DND-41 (cell line): ENCODE data around the gene PRKCZ.

Source experiments
- ATAC-seq: fragments of 200-7000 bp; cut with Tn5 transposase; 3 replicates; pipeline ENCODE4 v1.9.1; 2021; ENCODE audit warnings: low read depth; ENCODE audit not compliant: insufficient read depth
- DNase-seq: peaks from one replicate; pipeline ENCODE4 v3.0.0-alpha.2; 2020
- H2AFZ ChIP-seq: 2 replicates; pipeline ENCODE4 v1.6.0; 2012; ENCODE audit warnings: low read depth, low read length
- H3K27ac ChIP-seq: 2 replicates; pipeline ENCODE4 v1.5.1; 2012; ENCODE audit warnings: low read length, inconsistent platforms
- H3K27me3 ChIP-seq: fragments of 200-600 bp; sonication (generic); 2 replicates; pipeline ENCODE4 v1.6.0; 2012; ENCODE audit warnings: low read length, mild to moderate bottlenecking, inconsistent platforms; ENCODE audit not compliant: insufficient read depth, poor library complexity
- H3K36me3 ChIP-seq: 2 replicates; pipeline ENCODE4 v1.5.1; 2012; ENCODE audit warnings: low read length, inconsistent platforms; ENCODE audit not compliant: insufficient read depth
- H3K4me1 ChIP-seq: 2 replicates; pipeline ENCODE4 v1.5.1; 2012; ENCODE audit warnings: mild to moderate bottlenecking, low read length; ENCODE audit not compliant: insufficient read depth
- H3K4me2 ChIP-seq: 2 replicates; pipeline ENCODE4 v1.6.0; 2012; ENCODE audit warnings: mild to moderate bottlenecking, moderate library complexity, low read length, inconsistent platforms; ENCODE audit not compliant: insufficient read depth
- H3K4me3 ChIP-seq, 2 experiments: fragments of 200-600 bp in 1 of 2; shearing (Covaris generic) in 1 of 2; 2 replicates each; pipeline ENCODE4 v1.5.1; 2012 to 2016; ENCODE audit warnings: inconsistent platforms in 2 of 2, low read length in 2 of 2, mild to moderate bottlenecking in 2 of 2, low read depth in 1 of 2, moderate library complexity in 1 of 2
- H3K79me2 ChIP-seq: 2 replicates; pipeline ENCODE4 v1.6.0; 2012; ENCODE audit warnings: low read length, inconsistent platforms; ENCODE audit not compliant: insufficient read depth
- H3K9ac ChIP-seq: 2 replicates; pipeline ENCODE4 v1.6.0; 2012; ENCODE audit warnings: low read depth, mild to moderate bottlenecking, inconsistent platforms, low read length, moderate library complexity
- H3K9me3 ChIP-seq: 2 replicates; pipeline ENCODE4 v1.5.1; 2012; ENCODE audit warnings: low read length, moderate library complexity, mild to moderate bottlenecking, inconsistent platforms; ENCODE audit not compliant: insufficient read depth, severe bottlenecking
- H4K20me1 ChIP-seq: 2 replicates; pipeline ENCODE4 v1.6.0; 2012; ENCODE audit warnings: low read length; ENCODE audit not compliant: insufficient read depth
- EZH2 ChIP-seq: IDR thresholded peaks from 3 replicates; pipeline ENCODE4 v1.6.1; 2012; ENCODE audit warnings: borderline replicate concordance, low read depth, mild to moderate bottlenecking, moderate library complexity, low read length, inconsistent platforms; ENCODE audit not compliant: severe bottlenecking
- TF ChIP-seq, protein P1 (sequence below): IDR thresholded peaks from 2 replicates; pipeline ENCODE4 v1.5.1; 2012; ENCODE audit warnings: borderline replicate concordance, low read length, moderate library complexity, mild to moderate bottlenecking; ENCODE audit not compliant: poor library complexity, severe bottlenecking; ENCODE audit errors: extremely low read depth

PRKCZ gene

DNA sequence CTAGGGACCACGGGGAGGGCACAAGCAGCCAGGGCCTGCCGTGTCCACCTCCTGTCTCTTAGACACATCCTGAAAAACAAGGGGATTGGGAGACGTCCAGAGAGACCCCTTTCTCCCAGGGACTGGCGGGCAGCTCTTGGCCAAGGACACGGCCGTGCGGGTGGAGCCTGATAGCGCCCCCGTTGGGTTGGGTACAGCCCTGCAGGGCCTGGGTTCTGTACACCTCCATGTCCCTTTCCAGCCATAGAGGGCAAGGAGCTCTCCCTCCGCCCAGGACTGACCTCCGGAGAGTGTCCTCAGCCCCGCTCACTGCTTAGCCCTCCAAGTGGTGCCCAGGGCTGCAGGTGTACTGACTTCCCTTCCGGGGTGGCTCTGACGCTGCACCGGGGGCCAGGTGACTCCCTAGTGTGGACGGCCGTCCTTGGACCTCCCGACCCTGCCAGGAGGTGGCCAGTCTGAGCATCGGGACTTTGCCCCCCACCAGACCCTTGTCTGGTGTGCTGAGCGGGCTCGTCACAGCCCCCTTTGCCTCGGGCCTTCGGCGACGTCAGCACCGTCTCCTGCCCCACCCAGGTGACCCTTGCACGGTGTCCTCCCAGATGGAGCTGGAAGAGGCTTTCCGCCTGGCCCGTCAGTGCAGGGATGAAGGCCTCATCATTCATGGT lies 5.8 kb downstream of the PRKCZ start:
- no peak for ATAC-seq

DNA sequence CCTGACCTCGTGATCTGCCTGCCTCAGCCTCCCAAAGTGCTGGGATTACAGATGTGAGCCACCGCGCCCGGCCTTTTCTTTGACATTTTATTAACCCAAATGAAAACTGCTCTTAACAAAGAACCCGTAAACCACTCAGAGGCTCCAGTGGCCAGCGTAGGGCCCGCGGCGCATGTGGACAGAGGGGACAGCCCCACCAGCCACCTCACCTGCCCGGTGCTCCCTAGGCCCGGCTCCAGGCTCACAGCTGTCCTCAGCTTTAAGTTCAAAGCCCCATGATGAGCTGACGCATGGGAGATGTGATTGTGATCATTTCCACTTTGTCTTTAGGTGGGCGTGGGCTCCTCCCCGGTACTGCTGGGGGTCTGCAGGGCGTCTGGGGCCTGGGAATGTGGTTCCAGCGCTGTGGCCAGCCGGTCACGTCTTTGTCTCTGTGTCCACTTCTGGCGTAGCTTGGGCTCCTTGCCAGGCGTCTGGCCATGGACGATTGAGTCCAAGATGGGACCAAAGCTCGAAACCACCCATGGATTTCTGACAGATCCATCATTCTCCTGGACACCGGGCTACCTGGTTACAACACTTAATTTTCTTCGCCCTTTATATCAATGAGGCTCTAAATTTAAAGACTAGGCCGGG lies 6.9 kb downstream of the PRKCZ start:
- Histone ChIP-seq H3K79me2 (no peaks in the 10 kb centered on the region), H4K20me1 (peaks cover 3% of the 10 kb centered on the region; the same call in 1 of the 2 replicates), H3K36me3 (no peaks in the 10 kb centered on the region), H3K9me3 (no peaks in the 10 kb centered on the region), H3K27me3 (no peaks in the 10 kb centered on the region), H3K4me1 (no peaks in the 10 kb centered on the region), H3K4me3 (no peak overlapping the region), H3K27ac (no peak overlapping the region), H2AFZ (no peak overlapping the region), H3K4me2 (no peak overlapping the region), H3K9ac (no peak overlapping the region)
- TF ChIP-seq, protein P1, sequence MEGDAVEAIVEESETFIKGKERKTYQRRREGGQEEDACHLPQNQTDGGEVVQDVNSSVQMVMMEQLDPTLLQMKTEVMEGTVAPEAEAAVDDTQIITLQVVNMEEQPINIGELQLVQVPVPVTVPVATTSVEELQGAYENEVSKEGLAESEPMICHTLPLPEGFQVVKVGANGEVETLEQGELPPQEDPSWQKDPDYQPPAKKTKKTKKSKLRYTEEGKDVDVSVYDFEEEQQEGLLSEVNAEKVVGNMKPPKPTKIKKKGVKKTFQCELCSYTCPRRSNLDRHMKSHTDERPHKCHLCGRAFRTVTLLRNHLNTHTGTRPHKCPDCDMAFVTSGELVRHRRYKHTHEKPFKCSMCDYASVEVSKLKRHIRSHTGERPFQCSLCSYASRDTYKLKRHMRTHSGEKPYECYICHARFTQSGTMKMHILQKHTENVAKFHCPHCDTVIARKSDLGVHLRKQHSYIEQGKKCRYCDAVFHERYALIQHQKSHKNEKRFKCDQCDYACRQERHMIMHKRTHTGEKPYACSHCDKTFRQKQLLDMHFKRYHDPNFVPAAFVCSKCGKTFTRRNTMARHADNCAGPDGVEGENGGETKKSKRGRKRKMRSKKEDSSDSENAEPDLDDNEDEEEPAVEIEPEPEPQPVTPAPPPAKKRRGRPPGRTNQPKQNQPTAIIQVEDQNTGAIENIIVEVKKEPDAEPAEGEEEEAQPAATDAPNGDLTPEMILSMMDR, result no peak
- DNase-seq (no peak), ATAC-seq (no peak)

More for the DNA sequence above, 5.8 kb downstream of the PRKCZ start:
- no peak for DNase-seq
- Histone ChIP-seq H3K9me3 (no peaks in the 10 kb centered on the region), H3K79me2 (no peaks in the 10 kb centered on the region), H3K4me2 (no peak overlapping the region), H3K36me3 (no peaks in the 10 kb centered on the region), H3K27ac (no peak overlapping the region), H3K27me3 (no peaks in the 10 kb centered on the region), H3K4me1 (no peaks in the 10 kb centered on the region), H4K20me1 (peaks cover 3% of the 10 kb centered on the region; the same call in 1 of the 2 replicates), H3K9ac (no peak overlapping the region), H3K4me3 (no peak overlapping the region), H2AFZ (no peak overlapping the region)
- TF ChIP-seq EZH2, result no peak
- TF ChIP-seq, protein P1, result no peak

DNA sequence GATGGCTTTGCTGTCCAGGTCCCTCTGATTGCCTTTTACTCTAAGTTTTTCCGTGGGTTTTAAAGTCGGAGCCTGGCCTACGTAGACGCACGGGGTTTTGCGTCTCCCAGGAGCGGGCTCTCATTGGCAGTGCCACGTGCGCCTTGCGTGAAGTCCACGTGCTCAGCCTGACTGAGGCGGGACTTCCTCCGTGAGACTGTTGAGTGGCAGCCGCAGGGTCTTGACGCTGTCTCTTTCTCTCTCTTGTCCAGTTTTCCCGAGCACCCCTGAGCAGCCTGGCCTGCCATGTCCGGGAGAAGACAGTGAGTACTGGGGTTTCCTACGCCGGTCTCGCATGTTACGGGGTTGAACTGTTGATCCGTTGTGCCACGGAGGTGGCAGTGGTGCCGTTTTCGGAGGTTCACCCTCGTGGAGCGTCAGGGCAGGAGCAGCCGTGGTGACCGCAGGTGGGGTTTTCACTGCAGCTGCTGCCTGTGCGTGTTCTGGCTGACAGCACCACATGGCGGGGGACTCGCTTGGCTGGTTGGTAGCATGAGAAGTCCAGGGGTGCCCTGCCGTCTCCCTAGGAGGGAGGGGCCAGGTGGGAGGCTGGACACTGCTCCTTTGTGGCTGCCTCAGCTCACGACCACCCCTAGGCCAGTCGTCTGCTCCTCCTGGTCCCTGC lies 9.2 kb downstream of the PRKCZ start:
- H3K79me2 ChIP-seq, result no peaks in the 10 kb centered on the region
- H4K20me1 ChIP-seq, result peaks cover 3% of the 10 kb centered on the region; the same call in 1 of the 2 replicates
- H3K36me3 ChIP-seq, result no peaks in the 10 kb centered on the region
- DNase-seq (no peak), ATAC-seq (no peak)
- H3K9ac ChIP-seq, result no peak overlapping the region
- H3K4me1 ChIP-seq, result no peaks in the 10 kb centered on the region
- no peak overlapping the region for H3K4me3 ChIP-seq
- no peak overlapping the region for H3K27ac ChIP-seq
- H2AFZ ChIP-seq, result no peak overlapping the region
- no peaks in the 10 kb centered on the region for H3K9me3 ChIP-seq
- no peak overlapping the region for H3K4me2 ChIP-seq
- H3K27me3 ChIP-seq, result no peaks in the 10 kb centered on the region
- no peak for TF ChIP-seq EZH2
- TF ChIP-seq, protein P1, result no peak
